HCT116 (cell line): ENCODE measurements around the gene ELOVL5. TPM values are rescaled to one million over a fixed set of nuclear protein-coding genes. Genes with fewer than 3 reads are reported as not detected.

Source experiments
- ATAC-seq: fragments of 200-7000 bp; cut with Tn5 transposase; 2 replicates; pipeline ENCODE4 v1.9.1; 2020; ENCODE audit warnings: mild to moderate bottlenecking, moderate library complexity
- BruUV-seq: library from RNA; stranded (reverse); fragments of 400-500 nt; replicated peaks from 2 replicates; lab custom pipeline; 2021; lab: Mats Ljungman, UMichigan
- CTCF ChIA-PET: fragments of 300-600 bp; sonication (Branson Sonifier 250); formaldehyde crosslinking; loops from one replicate; lab custom pipeline; 2021; ENCODE audit warnings: antibody characterized with exemption; lab: Charles Lee
- POLR2A ChIA-PET: fragments of 300-600, 350-600 bp; sonication (Branson Sonifier 250); formaldehyde crosslinking; loops from one replicate; lab custom pipeline; 2021; ENCODE audit warnings: antibody characterized with exemption; lab: Charles Lee
- RAD21 ChIA-PET, 2 experiments: fragments of 300-600 bp; sonication (Branson Sonifier 250); formaldehyde crosslinking; loops; one replicate each; lab custom pipeline; 2023; ENCODE audit warnings: low total read pairs in 2 of 2; ENCODE audit not compliant: uncharacterized antibody in 2 of 2, unreplicated experiment in 2 of 2, low non-redundant PET in 1 of 2; lab: Charles Lee
- DNase-seq: peaks from one replicate; pipeline ENCODE4 v3.0.0-alpha.2; 2010; ENCODE audit warnings: low read depth, low spot score
- H2AFZ ChIP-seq: fragments of 200-600 bp; shearing (Covaris generic), sonication (generic); 2 replicates; pipeline ENCODE4 v1.6.1; 2017; ENCODE audit warnings: low read depth, mixed run types, mixed read lengths, antibody characterized with exemption, low read length; ENCODE audit not compliant: poor library complexity, severe bottlenecking
- H3K27ac ChIP-seq: 2 replicates; pipeline ENCODE4 v1.5.1; 2012; ENCODE audit warnings: low read depth, low read length
- H3K27me3 ChIP-seq: fragments of 200-600 bp; sonication (generic); 2 replicates; pipeline ENCODE4 v1.6.1; 2016; ENCODE audit warnings: mixed run types, low read length, mixed read lengths; ENCODE audit not compliant: insufficient read depth
- H3K36me3 ChIP-seq, 2 experiments: fragments of 200-500 bp in 1 of 2; fragments of 200-600 bp in 1 of 2; sonication (Bioruptor generic) in 1 of 2; sonication (generic) in 1 of 2; 2 replicates each; pipeline versions ENCODE4 v1.5.1 to v1.6.1; 2014 to 2016; ENCODE audit warnings: low read length in 2 of 2, inconsistent platforms in 1 of 2, mixed read lengths in 1 of 2, mixed run types in 1 of 2; ENCODE audit not compliant: insufficient read depth in 2 of 2, control insufficient read depth in 1 of 2
- H3K4me1 ChIP-seq, 2 experiments: fragments of 200-600 bp in 1 of 2; sonication (generic) in 1 of 2; 2 replicates each; pipeline versions ENCODE4 v1.5.1 to v1.6.1; 2012 to 2017; ENCODE audit warnings: low read length in 2 of 2, inconsistent platforms in 1 of 2, mild to moderate bottlenecking in 1 of 2, mixed read lengths in 1 of 2, mixed run types in 1 of 2, moderate library complexity in 1 of 2; ENCODE audit not compliant: insufficient read depth in 2 of 2, control insufficient read depth in 1 of 2
- H3K4me2 ChIP-seq: fragments of 200-600 bp; sonication (generic); 2 replicates; pipeline ENCODE4 v1.6.1; 2017; ENCODE audit warnings: mixed run types, low read length, mixed read lengths
- H3K4me3 ChIP-seq, 2 experiments: fragments of 200-600 bp in 1 of 2; sonication (generic) in 1 of 2; replicated peaks in 1 of 2; 2 replicates each; pipeline ENCODE4 v1.5.1; 2011 to 2016; ENCODE audit warnings: low read length in 2 of 2, control low read depth in 1 of 2, low read depth in 1 of 2, mild to moderate bottlenecking in 1 of 2, mixed read lengths in 1 of 2, mixed run types in 1 of 2
- H3K79me2 ChIP-seq: fragments of 200-600 bp; sonication (generic); 2 replicates; pipeline ENCODE4 v1.6.1; 2017; ENCODE audit warnings: mild to moderate bottlenecking, mixed run types, low read length, moderate library complexity, mixed read lengths; ENCODE audit not compliant: insufficient read depth
- H3K9ac ChIP-seq: fragments of 200-600 bp; sonication (generic); 2 replicates; pipeline ENCODE4 v1.6.1; 2016; ENCODE audit warnings: low read length, mixed read lengths
- H3K9me2 ChIP-seq: fragments of 200-600 bp; sonication (generic), shearing (Covaris generic); 2 replicates; pipeline ENCODE4 v1.6.1; 2017; ENCODE audit warnings: mixed run types, mild to moderate bottlenecking, moderate library complexity; ENCODE audit not compliant: insufficient read depth
- H3K9me3 ChIP-seq, 2 experiments: fragments of 200-500 bp in 1 of 2; fragments of 200-600 bp in 1 of 2; sonication (Bioruptor generic) in 1 of 2; sonication (generic) in 1 of 2; 2 replicates each; pipeline ENCODE4 v1.6.1; 2014 to 2017; ENCODE audit warnings: low read length in 2 of 2, mixed read lengths in 2 of 2, inconsistent platforms in 1 of 2, low read depth in 1 of 2, mild to moderate bottlenecking in 1 of 2, mixed run types in 1 of 2, moderate library complexity in 1 of 2; ENCODE audit not compliant: control insufficient read depth in 1 of 2, insufficient read depth in 1 of 2
- H4K20me1 ChIP-seq: fragments of 200-600 bp; sonication (generic), shearing (Covaris generic); 2 replicates; pipeline ENCODE4 v1.6.1; 2017; ENCODE audit warnings: mixed run types, mild to moderate bottlenecking, moderate library complexity; ENCODE audit not compliant: insufficient read depth
- EGR1 ChIP-seq: IDR thresholded peaks from 2 replicates; pipeline ENCODE4 v1.6.1; 2012; ENCODE audit warnings: low read depth
- EZH2phosphoT487 ChIP-seq: fragments of 200-600 bp; IDR thresholded peaks from 2 replicates; pipeline ENCODE4 v1.6.1; 2018; ENCODE audit warnings: antibody characterized with exemption, borderline replicate concordance
- FOSL1 ChIP-seq: IDR thresholded peaks from 2 replicates; pipeline ENCODE4 v1.6.1; 2012; ENCODE audit warnings: low read depth
- MAX ChIP-seq: IDR thresholded peaks from 2 replicates; pipeline ENCODE4 v1.6.1; 2012
- POLR2A ChIP-seq: IDR thresholded peaks from 2 replicates; pipeline ENCODE4 v1.7.0; 2011; ENCODE audit warnings: borderline replicate concordance; ENCODE audit not compliant: insufficient read depth, insufficient read length; ENCODE audit errors: extremely low read depth
- POLR2AphosphoS5 ChIP-seq: IDR thresholded peaks from 2 replicates; pipeline ENCODE4 v1.6.1; 2011; ENCODE audit warnings: mild to moderate bottlenecking, low read depth, low read length, moderate library complexity
- RAD21 ChIP-seq: IDR thresholded peaks from 2 replicates; pipeline ENCODE4 v1.6.1; 2012; ENCODE audit warnings: low read depth, mild to moderate bottlenecking
- SIN3A ChIP-seq: IDR thresholded peaks from 2 replicates; pipeline ENCODE4 v1.6.1; 2012; ENCODE audit warnings: low read depth
- SP1 ChIP-seq: IDR thresholded peaks from 2 replicates; pipeline ENCODE4 v1.6.1; 2012; ENCODE audit warnings: low read depth
- SRF ChIP-seq: IDR thresholded peaks from 2 replicates; pipeline ENCODE4 v1.6.1; 2012; ENCODE audit warnings: low read depth
- YY1 ChIP-seq: IDR thresholded peaks from 2 replicates; pipeline ENCODE4 v1.6.1; 2011; ENCODE audit warnings: low read length, low read depth, moderate library complexity, mild to moderate bottlenecking; ENCODE audit not compliant: insufficient replicate concordance; ENCODE audit errors: extremely low read depth
- ZNF274 ChIP-seq: fragments of 200-500 bp; sonication (Bioruptor generic); IDR thresholded peaks from 2 replicates; pipeline ENCODE4 v1.6.1; 2014; ENCODE audit warnings: mild to moderate bottlenecking, low read depth, low read length, inconsistent platforms
- intact Hi-C: fragments of 100-400 bp; cut with micrococcal nuclease; formaldehyde crosslinking; loops from 2 replicates; pipeline ENCODE4 v1.10.0; 2022
- total RNA-seq: library from RNA; stranded (reverse); gene quantifications from one replicate; pipeline ENCODE4 v1.2.1, GENCODE V29; 2021; ENCODE audit not compliant: unreplicated experiment
- TF ChIP-seq, protein P1 (sequence below): IDR thresholded peaks from 2 replicates; pipeline ENCODE4 v1.6.1; 2012; ENCODE audit warnings: low read depth
- TF ChIP-seq, protein P2 (sequence below): IDR thresholded peaks from 2 replicates; pipeline ENCODE4 v1.6.1; 2012

Gene ELOVL5
- total RNA-seq, 1 experiment from 2014 or later = 85.3 TPM

DNA sequence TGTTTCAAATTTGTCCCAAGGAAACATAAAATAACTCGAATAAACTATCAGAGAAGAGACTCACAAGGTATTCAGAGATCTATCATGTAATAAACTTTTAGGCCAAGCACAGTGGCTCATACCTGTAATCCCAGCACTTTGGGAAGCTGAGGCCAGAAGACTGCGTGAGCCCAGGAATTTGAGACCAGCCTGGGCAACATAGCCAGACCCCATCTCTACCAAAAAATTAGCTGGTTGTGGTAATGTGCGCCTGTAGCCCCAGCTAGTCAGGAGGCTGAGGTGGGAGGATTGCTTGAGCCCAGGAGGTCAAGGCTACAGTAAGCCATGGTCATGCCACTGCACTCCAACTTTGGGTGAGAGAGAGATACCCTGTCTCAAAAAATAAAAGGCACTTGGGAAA, 120.9 kb downstream of the ELOVL5 start:
- no peak for DNase-seq
- POLR2A ChIA-PET = no interaction called here

More for the DNA sequence above, 120.9 kb downstream of the ELOVL5 start:
- Histone ChIP-seq H2AFZ (no peak overlapping the region), H3K27ac (no peak overlapping the region), H3K79me2 (no peaks in the 10 kb centered on the region), H3K4me2 (no peak overlapping the region), H3K9me2 (no peaks in the 10 kb centered on the region), H3K9ac (no peak overlapping the region), H3K9me3 (no peaks in the 10 kb centered on the region), H3K36me3 (no peaks in the 10 kb centered on the region), H4K20me1 (no peaks in the 10 kb centered on the region), H3K27me3 (no peaks in the 10 kb centered on the region), H3K4me3 (no peak overlapping the region), H3K4me1 (no peaks in the 10 kb centered on the region)
- TF ChIP-seq POLR2AphosphoS5 = no peak
- no peak for TF ChIP-seq FOSL1
- no peak for TF ChIP-seq RAD21
- TF ChIP-seq, protein P1, sequence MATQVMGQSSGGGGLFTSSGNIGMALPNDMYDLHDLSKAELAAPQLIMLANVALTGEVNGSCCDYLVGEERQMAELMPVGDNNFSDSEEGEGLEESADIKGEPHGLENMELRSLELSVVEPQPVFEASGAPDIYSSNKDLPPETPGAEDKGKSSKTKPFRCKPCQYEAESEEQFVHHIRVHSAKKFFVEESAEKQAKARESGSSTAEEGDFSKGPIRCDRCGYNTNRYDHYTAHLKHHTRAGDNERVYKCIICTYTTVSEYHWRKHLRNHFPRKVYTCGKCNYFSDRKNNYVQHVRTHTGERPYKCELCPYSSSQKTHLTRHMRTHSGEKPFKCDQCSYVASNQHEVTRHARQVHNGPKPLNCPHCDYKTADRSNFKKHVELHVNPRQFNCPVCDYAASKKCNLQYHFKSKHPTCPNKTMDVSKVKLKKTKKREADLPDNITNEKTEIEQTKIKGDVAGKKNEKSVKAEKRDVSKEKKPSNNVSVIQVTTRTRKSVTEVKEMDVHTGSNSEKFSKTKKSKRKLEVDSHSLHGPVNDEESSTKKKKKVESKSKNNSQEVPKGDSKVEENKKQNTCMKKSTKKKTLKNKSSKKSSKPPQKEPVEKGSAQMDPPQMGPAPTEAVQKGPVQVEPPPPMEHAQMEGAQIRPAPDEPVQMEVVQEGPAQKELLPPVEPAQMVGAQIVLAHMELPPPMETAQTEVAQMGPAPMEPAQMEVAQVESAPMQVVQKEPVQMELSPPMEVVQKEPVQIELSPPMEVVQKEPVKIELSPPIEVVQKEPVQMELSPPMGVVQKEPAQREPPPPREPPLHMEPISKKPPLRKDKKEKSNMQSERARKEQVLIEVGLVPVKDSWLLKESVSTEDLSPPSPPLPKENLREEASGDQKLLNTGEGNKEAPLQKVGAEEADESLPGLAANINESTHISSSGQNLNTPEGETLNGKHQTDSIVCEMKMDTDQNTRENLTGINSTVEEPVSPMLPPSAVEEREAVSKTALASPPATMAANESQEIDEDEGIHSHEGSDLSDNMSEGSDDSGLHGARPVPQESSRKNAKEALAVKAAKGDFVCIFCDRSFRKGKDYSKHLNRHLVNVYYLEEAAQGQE = no peak
- TF ChIP-seq EZH2phosphoT487 = no peak
- TF ChIP-seq ZNF274 = no peak
- TF ChIP-seq, protein P2, sequence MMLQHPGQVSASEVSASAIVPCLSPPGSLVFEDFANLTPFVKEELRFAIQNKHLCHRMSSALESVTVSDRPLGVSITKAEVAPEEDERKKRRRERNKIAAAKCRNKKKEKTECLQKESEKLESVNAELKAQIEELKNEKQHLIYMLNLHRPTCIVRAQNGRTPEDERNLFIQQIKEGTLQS = no peak
- no peak for TF ChIP-seq MAX
- TF ChIP-seq SIN3A = no peak
- TF ChIP-seq EGR1 = no peak
- TF ChIP-seq SP1 = no peak
- TF ChIP-seq YY1 = no peak
- TF ChIP-seq SRF = no peak
- no peak for TF ChIP-seq POLR2A
- RAD21 ChIA-PET = no interaction called here
- ATAC-seq = no peak
- intact Hi-C loops = no loop called here
- CTCF ChIA-PET = no interaction called here
- BruUV-seq = no TSS peak
